ENCODE results near the gene ACP6.
"Not testable (repeated sequence)": the region's sequence is repeated elsewhere in the genome, so short reads cannot be mapped to it uniquely, and the experiment has no call there.

DNA sequence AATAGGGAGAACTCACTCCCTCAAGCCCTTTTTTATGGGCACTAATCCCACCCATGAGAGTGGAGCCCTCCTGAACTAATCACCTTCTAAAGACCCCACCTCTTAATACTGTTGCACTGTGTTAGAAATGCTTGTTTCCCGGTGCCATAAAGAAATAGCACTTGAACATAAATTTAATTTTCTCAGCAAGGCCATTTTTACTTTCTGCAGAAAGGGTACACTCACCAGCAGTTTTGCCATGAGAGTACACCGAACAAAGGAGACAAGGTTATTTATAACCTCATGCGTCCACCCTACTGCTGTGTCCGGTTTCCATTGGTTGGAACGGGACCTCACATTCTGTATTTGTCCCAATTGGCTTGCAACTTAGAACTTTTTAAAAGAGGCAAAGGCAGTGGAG lies 7.4 kb upstream of the ACP6 start:
- TF ChIP-seq NR2C2 (IDR thresholded peaks at IDR 0.05; ENCODE audit: borderline replicate concordance, control insufficient read depth, insufficient read length, low read depth); CREB1 (IDR thresholded peaks at IDR 0.05; ENCODE audit: low read depth); MAX (IDR thresholded peaks at IDR 0.05; ENCODE audit: low read depth, low read length); CHD2 (IDR thresholded peaks at IDR 0.05; ENCODE audit: borderline replicate concordance, low read depth, low read length); YY1 (IDR thresholded peaks at IDR 0.05; ENCODE audit: low read depth, low read length): not testable (repeated sequence)
